ENCODE results near the gene C1QL1.

DNA sequence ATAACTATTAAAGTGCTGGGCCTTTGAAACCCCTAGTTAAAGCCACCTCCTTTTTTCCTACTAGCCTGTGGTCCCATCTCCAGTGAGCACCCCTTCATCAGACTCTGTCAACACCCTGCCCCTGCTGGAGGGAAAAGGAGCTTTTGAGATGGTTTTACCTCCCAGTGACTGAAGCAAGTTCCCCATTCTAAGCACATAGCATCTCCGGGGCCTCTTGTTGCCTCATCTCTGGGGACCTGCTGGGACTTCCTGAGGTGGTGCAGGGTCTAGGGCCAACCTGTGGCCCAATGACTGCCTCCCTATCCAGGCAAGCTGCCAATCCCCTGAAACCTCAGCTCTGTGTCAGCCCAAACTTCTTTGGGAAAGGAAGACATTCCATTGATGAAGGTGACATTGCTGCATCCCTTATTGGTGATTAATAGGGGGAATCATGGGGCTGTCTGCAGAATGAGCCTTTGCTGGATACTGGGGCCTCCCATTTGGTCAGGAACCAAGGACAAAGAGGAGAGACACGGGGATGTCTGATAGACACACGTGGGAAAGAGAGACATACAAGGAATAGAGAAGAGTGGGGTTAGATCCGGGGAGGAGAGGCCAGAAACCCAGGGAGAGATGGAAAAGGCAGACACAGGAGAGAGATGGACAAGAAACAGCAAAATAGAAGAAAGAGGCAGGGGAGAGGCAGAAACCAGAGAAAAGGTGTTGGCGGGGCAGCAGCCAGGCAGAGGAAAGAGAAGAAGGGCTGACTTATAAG is 2.4 kb downstream of the C1QL1 start:
- TF ChIP-seq, protein P1, sequence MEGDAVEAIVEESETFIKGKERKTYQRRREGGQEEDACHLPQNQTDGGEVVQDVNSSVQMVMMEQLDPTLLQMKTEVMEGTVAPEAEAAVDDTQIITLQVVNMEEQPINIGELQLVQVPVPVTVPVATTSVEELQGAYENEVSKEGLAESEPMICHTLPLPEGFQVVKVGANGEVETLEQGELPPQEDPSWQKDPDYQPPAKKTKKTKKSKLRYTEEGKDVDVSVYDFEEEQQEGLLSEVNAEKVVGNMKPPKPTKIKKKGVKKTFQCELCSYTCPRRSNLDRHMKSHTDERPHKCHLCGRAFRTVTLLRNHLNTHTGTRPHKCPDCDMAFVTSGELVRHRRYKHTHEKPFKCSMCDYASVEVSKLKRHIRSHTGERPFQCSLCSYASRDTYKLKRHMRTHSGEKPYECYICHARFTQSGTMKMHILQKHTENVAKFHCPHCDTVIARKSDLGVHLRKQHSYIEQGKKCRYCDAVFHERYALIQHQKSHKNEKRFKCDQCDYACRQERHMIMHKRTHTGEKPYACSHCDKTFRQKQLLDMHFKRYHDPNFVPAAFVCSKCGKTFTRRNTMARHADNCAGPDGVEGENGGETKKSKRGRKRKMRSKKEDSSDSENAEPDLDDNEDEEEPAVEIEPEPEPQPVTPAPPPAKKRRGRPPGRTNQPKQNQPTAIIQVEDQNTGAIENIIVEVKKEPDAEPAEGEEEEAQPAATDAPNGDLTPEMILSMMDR (IDR thresholded peaks at IDR 0.05; ENCODE audit: low read depth, low read length) = peak; percentile 31
- TF ChIP-seq POLR2A (IDR thresholded peaks at IDR 0.05; ENCODE audit: extremely low read depth, insufficient read length) (no peak), MYC (IDR thresholded peaks at IDR 0.05; ENCODE audit: low read depth, low read length) (no peak)
- TF ChIP-seq, protein P2, sequence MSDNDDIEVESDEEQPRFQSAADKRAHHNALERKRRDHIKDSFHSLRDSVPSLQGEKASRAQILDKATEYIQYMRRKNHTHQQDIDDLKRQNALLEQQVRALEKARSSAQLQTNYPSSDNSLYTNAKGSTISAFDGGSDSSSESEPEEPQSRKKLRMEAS (IDR thresholded peaks at IDR 0.05; ENCODE audit: low read depth, low read length) = no peak
